Measurements from ENCODE around the gene GPR17. TPM values are rescaled to one million over a fixed set of nuclear protein-coding genes. Genes with fewer than 3 reads are reported as not detected.

The GPR17 gene
- total RNA-seq, 1 experiment from 2014 or later, result not detected

GRCh38 chr2:127669056-127669455, 23.1 kb downstream of the GPR17 start:
- no peak for DNase-seq (ENCODE audit: unreplicated experiment)
- no peaks in the 10 kb centered on the region for H3K9me3 Mint-ChIP-seq (ENCODE audit: unreplicated experiment)
- CTCF ChIA-PET, result no interaction called here
- H3K4me1 Mint-ChIP-seq (ENCODE audit: insufficient read depth, unreplicated experiment), result no peaks in the 10 kb centered on the region
- no peak overlapping the region for H3K4me3 Mint-ChIP-seq (ENCODE audit: unreplicated experiment)
- no peak for TF ChIP-seq CTCF (IDR thresholded peaks at IDR 0.05; ENCODE audit: unreplicated experiment)
- no TSS peak for BruUV-seq (replicated peaks)
- H3K36me3 Mint-ChIP-seq (ENCODE audit: insufficient read depth, unreplicated experiment), result no peaks in the 10 kb centered on the region
- peaks cover 59% of the 10 kb centered on the region for H3K27me3 Mint-ChIP-seq (ENCODE audit: insufficient read depth, unreplicated experiment)
- H3K27ac Mint-ChIP-seq (ENCODE audit: low read depth, unreplicated experiment), result no peak overlapping the region
- POLR2A ChIA-PET, result no interaction called here
- intact Hi-C loops (cut with micrococcal nuclease), result no loop called here

- Mint-ChIP-seq H3K36me3 (ENCODE audit: insufficient read depth, unreplicated experiment) (no peaks in the 10 kb centered on the region), H3K4me1 (ENCODE audit: insufficient read depth, unreplicated experiment) (no peaks in the 10 kb centered on the region), H3K9me3 (ENCODE audit: unreplicated experiment) (no peaks in the 10 kb centered on the region), H3K27ac (ENCODE audit: low read depth, unreplicated experiment) (no peak overlapping the region), H3K27me3 (ENCODE audit: insufficient read depth, unreplicated experiment) (peaks cover 53% of the 10 kb centered on the region), H3K4me3 (ENCODE audit: unreplicated experiment) (no peak overlapping the region)
- no peak for DNase-seq (ENCODE audit: unreplicated experiment)
- CTCF ChIA-PET, result no interaction called here
- BruUV-seq (replicated peaks), result no TSS peak
- POLR2A ChIA-PET, result no interaction called here
- intact Hi-C loops (cut with micrococcal nuclease), result no loop called here
- no peak for TF ChIP-seq CTCF (IDR thresholded peaks at IDR 0.05; ENCODE audit: unreplicated experiment)
Measured at GRCh38 chr2:127670055-127670956, 24.4 kb downstream of the GPR17 start.

- H3K4me1 Mint-ChIP-seq (ENCODE audit: insufficient read depth, unreplicated experiment), result no peaks in the 10 kb centered on the region
- ChIA-PET POLR2A (no interaction called here), CTCF (no interaction called here)
- H3K27me3 Mint-ChIP-seq (ENCODE audit: insufficient read depth, unreplicated experiment), result peaks cover 51% of the 10 kb centered on the region
- no peak overlapping the region for H3K4me3 Mint-ChIP-seq (ENCODE audit: unreplicated experiment)
- intact Hi-C loops (cut with micrococcal nuclease), result no loop called here
- H3K9me3 Mint-ChIP-seq (ENCODE audit: unreplicated experiment), result no peaks in the 10 kb centered on the region
- no peak for DNase-seq (ENCODE audit: unreplicated experiment)
- BruUV-seq (replicated peaks), result no TSS peak
- no peak overlapping the region for H3K27ac Mint-ChIP-seq (ENCODE audit: low read depth, unreplicated experiment)
- H3K36me3 Mint-ChIP-seq (ENCODE audit: insufficient read depth, unreplicated experiment), result no peaks in the 10 kb centered on the region
- TF ChIP-seq CTCF (IDR thresholded peaks at IDR 0.05; ENCODE audit: unreplicated experiment), result no peak
Measured at GRCh38 chr2:127670957-127671290, 25.0 kb downstream of the GPR17 start.

GRCh38 chr2:127671557-127672302, 25.8 kb downstream of the GPR17 start:
- no peaks in the 10 kb centered on the region for H3K9me3 Mint-ChIP-seq (ENCODE audit: unreplicated experiment)
- BruUV-seq (replicated peaks), result no TSS peak
- intact Hi-C loops (cut with micrococcal nuclease), result no loop called here
- H3K36me3 Mint-ChIP-seq (ENCODE audit: insufficient read depth, unreplicated experiment), result no peaks in the 10 kb centered on the region
- no peak overlapping the region for H3K27ac Mint-ChIP-seq (ENCODE audit: low read depth, unreplicated experiment)
- H3K4me1 Mint-ChIP-seq (ENCODE audit: insufficient read depth, unreplicated experiment), result no peaks in the 10 kb centered on the region
- TF ChIP-seq CTCF (IDR thresholded peaks at IDR 0.05; ENCODE audit: unreplicated experiment), result no peak
- no peak for DNase-seq (ENCODE audit: unreplicated experiment)
- no peak overlapping the region for H3K4me3 Mint-ChIP-seq (ENCODE audit: unreplicated experiment)
- POLR2A ChIA-PET, result no interaction called here
- CTCF ChIA-PET, result no interaction called here
- H3K27me3 Mint-ChIP-seq (ENCODE audit: insufficient read depth, unreplicated experiment), result peaks cover 51% of the 10 kb centered on the region
